H54 (cell line): ENCODE measurements around the gene ATP6V1G2.

Experiments used
- DNase-seq: peaks from one replicate; pipeline ENCODE4 v3.0.0; 2011; ENCODE audit warnings: low spot score, mixed read lengths; ENCODE audit not compliant: insufficient read length
- FAIRE-seq: peaks from 3 replicates; lab custom pipeline; 2011; peaks lifted over from hg19 to GRCh38; lab: Jason Lieb, UNC
- POLR2A ChIP-seq: IDR thresholded peaks from 2 replicates; pipeline ENCODE4 v1.6.1; 2011; ENCODE audit warnings: low read depth, mild to moderate bottlenecking, low read length

Gene ATP6V1G2

GRCh38 chr6:31579546-31580437, 33.4 kb upstream of the ATP6V1G2 start:
- FAIRE-seq = no peak

GRCh38 chr6:31579119-31579505, 32.7 kb upstream of the ATP6V1G2 start:
- FAIRE-seq = no peak
- TF ChIP-seq POLR2A = no peak

More at GRCh38 chr6:31579546-31580437, 33.4 kb upstream of the ATP6V1G2 start:
- no peak for DNase-seq
- no peak for TF ChIP-seq POLR2A

GRCh38 chr6:31578184-31579118, 32.0 kb upstream of the ATP6V1G2 start:
- FAIRE-seq (no peak), DNase-seq (no peak)
- TF ChIP-seq POLR2A = no peak

More at GRCh38 chr6:31579119-31579505, 32.7 kb upstream of the ATP6V1G2 start:
- DNase-seq = no peak

- FAIRE-seq = no peak
- no peak for TF ChIP-seq POLR2A
- no peak for DNase-seq
Observed at GRCh38 chr6:31577579-31577966, 31.2 kb upstream of the ATP6V1G2 start.

- FAIRE-seq = no peak
- no peak for DNase-seq
- no peak for TF ChIP-seq POLR2A
Observed at GRCh38 chr6:31576897-31577578, 30.6 kb upstream of the ATP6V1G2 start.

- TF ChIP-seq POLR2A = no peak
- FAIRE-seq (no peak), DNase-seq (no peak)
Observed at GRCh38 chr6:31575952-31576685, 29.7 kb upstream of the ATP6V1G2 start.

GRCh38 chr6:31575335-31575901, 29.0 kb upstream of the ATP6V1G2 start, which contains the start of gene TNF:
TSS of gene TNF (plus strand) at chr6:31575565. CDS start at chr6:31575742, 177 bp downstream.
- FAIRE-seq (no peak), DNase-seq (no peak)
- no peak for TF ChIP-seq POLR2A

- DNase-seq = no peak
- TF ChIP-seq POLR2A = no peak
- FAIRE-seq = no peak
Observed at GRCh38 chr6:31574106-31575061, 28.0 kb upstream of the ATP6V1G2 start.

GRCh38 chr6:31573239-31574105, 27.1 kb upstream of the ATP6V1G2 start:
- DNase-seq = no peak
- FAIRE-seq = no peak
- no peak for TF ChIP-seq POLR2A

GRCh38 chr6:31572041-31572911, 25.9 kb upstream of the ATP6V1G2 start, which contains the start of gene LTA:
TSS of gene LTA (plus strand) at chr6:31572289. CDS start at chr6:31572743, 454 bp downstream.
- no peak for TF ChIP-seq POLR2A
- FAIRE-seq (no peak), DNase-seq (no peak)
